ENCODE data around the gene BICRAL. TPM values are rescaled to one million over a fixed set of nuclear protein-coding genes. Genes with fewer than 3 reads are reported as not detected.
"Not testable (repeated sequence)": the region's sequence is repeated elsewhere in the genome, so short reads cannot be mapped to it uniquely, and the experiment has no call there.

BICRAL gene
- total RNA-seq: 28.2 TPM

- DNase-seq: peak; percentile 51
These were observed at the start of gene BICRAL for GRCh38 chr6:42781796-42782688. BICRAL (plus strand) TSS chr6:42782052; CDS start chr6:42822023, 39,971 bp downstream.

- DNase-seq: not testable (repeated sequence)
These were observed 47.9 kb upstream of the BICRAL start for GRCh38 chr6:42733867-42734481.

GRCh38 chr6:42735976-42736375 is 45.9 kb upstream of the BICRAL start:
- no peak for DNase-seq

GRCh38 chr6:42740725-42741124 is 41.1 kb upstream of the BICRAL start:
- DNase-seq: no peak

- DNase-seq: no peak
These were observed 39.5 kb upstream of the BICRAL start for GRCh38 chr6:42742116-42742894.

GRCh38 chr6:42744351-42744893 is 37.4 kb upstream of the BICRAL start:
- DNase-seq: no peak

- DNase-seq: peak; percentile 24
These were observed 36.7 kb upstream of the BICRAL start for GRCh38 chr6:42745083-42745639.

- peak; percentile 99 for DNase-seq
These were observed 36.0 kb upstream of the BICRAL start, which contains the start of gene TBCC for GRCh38 chr6:42745640-42746462. TBCC (minus strand) TSS chr6:42746103; CDS start chr6:42746073, 30 bp downstream.

GRCh38 chr6:42746463-42747391 is 35.1 kb upstream of the BICRAL start:
- peak; percentile 77 for DNase-seq

- no peak for DNase-seq
These were observed 33.5 kb upstream of the BICRAL start for GRCh38 chr6:42748203-42748898.

GRCh38 chr6:42751055-42751454 is 30.8 kb upstream of the BICRAL start:
- DNase-seq: no peak

GRCh38 chr6:42754759-42755158 is 27.1 kb upstream of the BICRAL start:
- no peak for DNase-seq

- no peak for DNase-seq
These were observed 25.1 kb upstream of the BICRAL start for GRCh38 chr6:42756722-42757121.

GRCh38 chr6:42758756-42759430 is 23.0 kb upstream of the BICRAL start:
- DNase-seq: no peak

GRCh38 chr6:42761287-42762067 is 20.4 kb upstream of the BICRAL start:
- no peak for DNase-seq

- no peak for DNase-seq
These were observed 19.4 kb upstream of the BICRAL start for GRCh38 chr6:42762426-42762859.

- DNase-seq: no peak
These were observed 18.9 kb upstream of the BICRAL start for GRCh38 chr6:42762950-42763349.

Data from occipital lobe (tissue), 2 donors.